MM.1S (cell line): ENCODE results near the gene BACE2.

Source experiments
- CTCF ChIP-seq: fragments of 300-600 bp; sonication (generic); IDR thresholded peaks from 2 replicates; pipeline ENCODE4 v1.5.1; 2016; ENCODE audit warnings: antibody characterized with exemption, low read length, mixed read lengths
- EZH2 ChIP-seq: fragments of 300-600 bp; sonication (generic); optimal IDR thresholded peaks from 2 replicates; pipeline ENCODE3; 2017; ENCODE audit warnings: low read depth, mild to moderate bottlenecking, antibody characterized with exemption, low read length, mixed read lengths
- EZH2phosphoT487 ChIP-seq: fragments of 300-600 bp; sonication (generic); IDR thresholded peaks from 2 replicates; pipeline ENCODE4 v1.6.1; 2018; ENCODE audit warnings: antibody characterized with exemption, low read length

GRCh38 chr21:41234569-41234968 is 66.6 kb downstream of the BACE2 start:
- TF ChIP-seq CTCF, result no peak
- TF ChIP-seq EZH2phosphoT487, result no peak
- TF ChIP-seq EZH2, result no peak
